H1 (cell line): ENCODE measurements around the gene TMEM97. TPM values are rescaled to one million over a fixed set of nuclear protein-coding genes. Genes with fewer than 3 reads are reported as not detected.

Source experiments
- CTCF ChIA-PET: fragments of 300-600 bp; sonication (Branson Sonifier 250); formaldehyde crosslinking; loops from one replicate; lab custom pipeline; 2021; ENCODE audit not compliant: partially characterized antibody; lab: Charles Lee
- POLR2A ChIA-PET: fragments of 300-600 bp; sonication (Branson Sonifier 250); formaldehyde crosslinking; loops from one replicate; lab custom pipeline; 2021; ENCODE audit warnings: inconsistent platforms; ENCODE audit not compliant: partially characterized antibody; lab: Charles Lee
- DNase-seq, 2 experiments: peaks; one replicate each; pipeline versions ENCODE4 v3.0.0 to v3.0.0-alpha.2; 2010 to 2022; ENCODE audit warnings: low spot score in 2 of 2, low read depth in 1 of 2, mixed read lengths in 1 of 2
- FAIRE-seq: peaks from 2 replicates; lab custom pipeline; 2011; peaks lifted over from hg19 to GRCh38; lab: Jason Lieb, UNC
- H2AFZ ChIP-seq: 2 replicates; pipeline ENCODE4 v1.8.1; 2012; ENCODE audit warnings: low read length, inconsistent platforms
- H2AK5ac ChIP-seq: 2 replicates; pipeline ENCODE4 v1.6.1; 2013; ENCODE audit warnings: low read depth, low read length
- H2BK120ac ChIP-seq: replicated peaks from 2 replicates; pipeline ENCODE3; 2013; ENCODE audit warnings: low read depth, low read length, inconsistent platforms
- H2BK12ac ChIP-seq: 2 replicates; pipeline ENCODE4 v1.6.1; 2013; ENCODE audit warnings: low read depth, low read length
- H2BK15ac ChIP-seq: 2 replicates; pipeline ENCODE4 v1.6.1; 2013; ENCODE audit warnings: low read length
- H2BK20ac ChIP-seq: 2 replicates; pipeline ENCODE4 v1.6.1; 2013; ENCODE audit warnings: low read length
- H2BK5ac ChIP-seq: 2 replicates; pipeline ENCODE4 v1.6.1; 2013; ENCODE audit warnings: low read depth, low read length
- H3K14ac ChIP-seq: 2 replicates; pipeline ENCODE4 v1.6.1; 2013; ENCODE audit warnings: inconsistent platforms; ENCODE audit not compliant: insufficient read length
- H3K18ac ChIP-seq: 2 replicates; pipeline ENCODE4 v1.6.1; 2013; ENCODE audit warnings: low read length; ENCODE audit errors: extremely low read depth
- H3K23ac ChIP-seq: 2 replicates; pipeline ENCODE4 v1.6.1; 2013; ENCODE audit warnings: inconsistent platforms; ENCODE audit not compliant: insufficient read length
- H3K23me2 ChIP-seq: 2 replicates; pipeline ENCODE4 v1.6.1; 2013; ENCODE audit warnings: low read depth, low read length
- H3K27ac ChIP-seq: 2 replicates; pipeline ENCODE4 v1.6.1; 2011; ENCODE audit warnings: low read depth, low read length, inconsistent platforms
- H3K27me3 ChIP-seq, 4 experiments: replicated peaks in 1 of 4; 1 replicate in 1 of 4; 2 replicates in 3 of 4; pipeline versions ENCODE4 v1.6.1 to v1.8.1; 2011 to 2013; ENCODE audit warnings: low read length in 3 of 4, mild to moderate bottlenecking in 3 of 4, inconsistent platforms in 2 of 4, mixed read lengths in 2 of 4, moderate library complexity in 1 of 4; ENCODE audit not compliant: control insufficient read depth in 3 of 4, insufficient read depth in 3 of 4; ENCODE audit errors: extremely low read depth in 1 of 4
- H3K36me3 ChIP-seq, 4 experiments: 2 replicates each; pipeline versions ENCODE4 v1.6.1 to v1.8.1; 2011 to 2013; ENCODE audit warnings: mild to moderate bottlenecking in 4 of 4, low read length in 3 of 4, moderate library complexity in 2 of 4, control low read depth in 1 of 4, inconsistent platforms in 1 of 4; ENCODE audit not compliant: insufficient read depth in 4 of 4, control insufficient read depth in 2 of 4
- H3K4ac ChIP-seq: replicated peaks from 2 replicates; pipeline ENCODE3; 2013; ENCODE audit warnings: low read length, low read depth, mixed read lengths, inconsistent platforms; ENCODE audit not compliant: insufficient read length
- H3K4me1 ChIP-seq, 4 experiments: replicated peaks in 1 of 4; 1 replicate in 1 of 4; 2 replicates in 3 of 4; pipeline versions ENCODE4 v1.6.1 to v1.8.1; 2011 to 2013; ENCODE audit warnings: low read length in 3 of 4, inconsistent platforms in 2 of 4, mixed read lengths in 1 of 4; ENCODE audit not compliant: insufficient read depth in 4 of 4, control insufficient read depth in 3 of 4
- H3K4me2 ChIP-seq, 2 experiments: 2 replicates each; pipeline versions ENCODE4 v1.6.1 to v1.8.1; 2011 to 2013; ENCODE audit warnings: low read depth in 2 of 2, low read length in 2 of 2, control low read depth in 1 of 2, inconsistent platforms in 1 of 2, mild to moderate bottlenecking in 1 of 2; ENCODE audit not compliant: insufficient read depth in 1 of 2
- H3K4me3 ChIP-seq, 4 experiments: fragments of 200-600, 300-600 bp in 1 of 4; sonication (generic), shearing (Covaris generic), sonication (Bioruptor Twin) in 1 of 4; 2 replicates each; pipeline versions ENCODE4 v1.5.1 to v1.8.1; 2011 to 2016; ENCODE audit warnings: low read length in 4 of 4, low read depth in 3 of 4, control low read depth in 2 of 4, inconsistent platforms in 2 of 4, mild to moderate bottlenecking in 2 of 4, mixed read lengths in 1 of 4, moderate library complexity in 1 of 4; ENCODE audit not compliant: insufficient read depth in 2 of 4; ENCODE audit errors: extremely low read depth in 1 of 4
- H3K56ac ChIP-seq: replicated peaks from 2 replicates; pipeline ENCODE3; 2013; ENCODE audit warnings: low read depth, mild to moderate bottlenecking, mixed read lengths, low read length, inconsistent platforms; ENCODE audit not compliant: insufficient read length
- H3K79me1 ChIP-seq: 2 replicates; pipeline ENCODE4 v1.6.1; 2013; ENCODE audit warnings: low read depth, low read length, control low read depth
- H3K79me2 ChIP-seq, 2 experiments: 2 replicates each; pipeline versions ENCODE4 v1.6.1 to v1.8.1; 2012 to 2013; ENCODE audit warnings: low read length in 2 of 2, mild to moderate bottlenecking in 2 of 2, inconsistent platforms in 1 of 2; ENCODE audit not compliant: insufficient read depth in 2 of 2, control insufficient read depth in 1 of 2
- H3K9ac ChIP-seq, 4 experiments: replicated peaks in 1 of 4; 1 replicate in 1 of 4; 2 replicates in 3 of 4; pipeline versions ENCODE4 v1.6.1 to v1.8.1; 2011 to 2013; ENCODE audit warnings: low read depth in 3 of 4, low read length in 3 of 4, control low read depth in 2 of 4, mild to moderate bottlenecking in 2 of 4, moderate library complexity in 2 of 4, inconsistent platforms in 1 of 4; ENCODE audit errors: extremely low read depth in 1 of 4
- H3K9me3 ChIP-seq, 2 experiments: 2 replicates each; pipeline versions ENCODE4 v1.6.1 to v1.8.1; 2012 to 2013; ENCODE audit warnings: mild to moderate bottlenecking in 2 of 2, moderate library complexity in 2 of 2, control low read depth in 1 of 2, inconsistent platforms in 1 of 2, low read depth in 1 of 2, low read length in 1 of 2, mixed read lengths in 1 of 2; ENCODE audit not compliant: insufficient read depth in 2 of 2
- H4K20me1 ChIP-seq, 2 experiments: replicated peaks in 1 of 2; 2 replicates each; pipeline versions ENCODE3 to v1.8.1; 2011 to 2013; ENCODE audit warnings: inconsistent platforms in 2 of 2, low read length in 2 of 2, mild to moderate bottlenecking in 1 of 2; ENCODE audit not compliant: insufficient read depth in 2 of 2, control insufficient read depth in 1 of 2
- H4K5ac ChIP-seq: 2 replicates; pipeline ENCODE4 v1.6.1; 2013; ENCODE audit warnings: low read length, low read depth, mixed read lengths, inconsistent platforms; ENCODE audit not compliant: insufficient read length
- H4K8ac ChIP-seq: 2 replicates; pipeline ENCODE4 v1.8.0; 2013; ENCODE audit warnings: mild to moderate bottlenecking, moderate library complexity, low read length, inconsistent platforms; ENCODE audit not compliant: insufficient read depth; ENCODE audit errors: extremely low read depth
- H4K91ac ChIP-seq: replicated peaks from 2 replicates; pipeline ENCODE3; 2013; ENCODE audit warnings: low read length, mixed read lengths, inconsistent platforms; ENCODE audit not compliant: insufficient read length
- EZH2 ChIP-seq: fragments of 200-600 bp; sonication (generic); IDR thresholded peaks from 2 replicates; pipeline ENCODE4 v1.7.1; 2012; ENCODE audit warnings: low read depth, mild to moderate bottlenecking, moderate library complexity, low read length, inconsistent platforms; ENCODE audit not compliant: severe bottlenecking
- MAFK ChIP-seq: IDR thresholded peaks from 2 replicates; pipeline ENCODE4 v1.6.1; 2012; ENCODE audit warnings: low read depth, mild to moderate bottlenecking, improper control_type of control experiment, low read length
- WGBS, 2 experiments: shearing (Covaris generic) in 1 of 2; methylation state at CpG; one replicate each; pipeline versions ENCODE4 v1.1.6 to v1.1.7; 2013 to 2015; ENCODE audit warnings: low lambda C conversion rate in 2 of 2, mixed read lengths in 2 of 2, inconsistent platforms in 1 of 2, low coverage in 1 of 2, missing lambda C conversion rate in 1 of 2; ENCODE audit not compliant: insufficient replicate concordance in 2 of 2, insufficient coverage in 1 of 2, insufficient read length in 1 of 2; ENCODE audit errors: extremely low coverage in 1 of 2, missing lambda C conversion rate in 1 of 2; 5-methylcytosine and 5-hydroxymethylcytosine counted together
- polyA plus RNA-seq, 7 experiments: library from polyadenylated mRNA; depleted of rRNA in 3 of 7; stranded (reverse) in 5 of 7; unstranded in 2 of 7; fragments of >200 nt in 5 of 7; fragments of 200-250 nt in 2 of 7; gene quantifications; 1 replicate in 5 of 7; 2 replicates in 1 of 7; 4 replicates in 1 of 7; pipeline versions ENCODE4 v1.2.1 to v1.2.3, GENCODE V29; 2011 to 2013; ENCODE audit warnings: missing spikeins in 2 of 7, mixed read lengths in 2 of 7
- total RNA-seq: library from RNA; stranded (reverse); fragmentation: NEBNext Ultra II Directional; extraction: Animal tissue kit (Norgen Biotek cat#: 25700); gene quantifications from 2 replicates; pipeline ENCODE4 v1.2.1, GENCODE V29; 2021

Gene TMEM97
- total and polyA plus RNA-seq, 2 of the 8 experiments (the other 6 are each of a cell fraction or from before 2014, with no cell fraction given): 126 to 130 TPM

DNA sequence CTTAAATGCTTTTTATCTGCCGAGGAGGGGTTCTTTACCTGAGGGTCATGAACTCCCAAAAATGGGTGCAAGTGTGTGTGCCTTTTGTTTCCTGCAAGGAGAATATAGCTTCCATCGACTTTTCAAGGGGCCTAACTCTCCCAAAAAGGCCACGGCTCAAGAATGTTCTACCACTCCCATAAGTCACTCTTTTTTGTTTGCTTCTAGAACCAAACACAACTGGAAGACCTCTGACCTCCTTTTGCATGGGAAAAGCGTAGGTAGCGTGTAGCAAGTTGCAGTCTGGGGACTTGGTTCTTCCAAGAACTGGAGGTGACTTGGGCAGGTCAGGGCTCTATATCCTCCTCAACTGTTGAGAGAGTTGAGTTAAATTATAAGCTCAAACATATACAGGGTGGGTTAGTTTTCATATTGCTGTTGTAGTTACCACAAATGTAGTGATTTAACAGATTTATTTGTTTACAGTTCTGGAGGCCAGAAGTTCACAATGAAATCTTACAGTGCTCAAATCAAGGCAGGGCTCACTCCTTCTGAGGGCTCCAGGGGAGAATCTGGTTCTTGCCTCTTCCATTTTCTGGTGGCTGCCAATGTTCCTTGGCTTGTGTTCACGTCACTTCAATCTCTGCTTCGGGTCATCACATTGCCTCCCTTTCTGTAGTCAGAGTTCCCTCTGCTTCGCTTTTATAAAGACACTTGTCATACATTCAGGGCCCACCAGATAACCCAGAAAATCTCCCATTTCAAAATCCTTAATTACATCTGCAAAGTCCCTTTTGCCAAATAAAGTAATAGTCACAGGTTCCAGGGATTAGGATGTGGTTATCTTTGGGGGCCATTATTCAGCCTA is 1.4 kb downstream of the TMEM97 start:
- Histone ChIP-seq H3K27ac (no peak overlapping the region), H3K79me2 (peaks cover 40 to 64% of the 10 kb centered on the region in 2 experiments), H3K36me3 (peaks cover 0 to 5% (median 1%) of the 10 kb centered on the region in 4 experiments; a peak in 4 of 8 replicates)
- no peak for TF ChIP-seq MAFK
- no peak for TF ChIP-seq EZH2
- TF ChIP-seq, all 59 proteins: peak for 0
- 64% methylated on average over 8 of the region's 8 CpGs; no CpG with 5 or more reads in 1 of the 2 experiments for WGBS, 2 experiments
- Histone ChIP-seq H4K20me1 (peaks cover 3 to 15% of the 10 kb centered on the region in 2 experiments), H3K56ac (no peak overlapping the region), H3K23ac (no peak overlapping the region), H3K4me2 (peak overlapping the region; percentile 81 to 99), H2BK20ac (no peak overlapping the region), H2AK5ac (no peak overlapping the region), H4K91ac (no peak overlapping the region), H3K4me1 (peaks cover 7 to 26% (median 13%) of the 10 kb centered on the region in 4 experiments), H2BK5ac (no peak overlapping the region), H4K5ac (no peak overlapping the region), H3K14ac (no peak overlapping the region), H3K18ac (no peak overlapping the region), H3K4me3 (peak overlapping the region; percentile 63 to 90 (median 70); a peak in 7 of 8 replicates), H3K27me3 (peaks cover 0 to 3% (median 0%) of the 10 kb centered on the region in 4 experiments; a peak in 1 of 7 replicates), H3K79me1 (no peaks in the 10 kb centered on the region), H3K4ac (no peak overlapping the region), H4K8ac (no peak overlapping the region), H2BK120ac (no peak overlapping the region), H2AFZ (no peak overlapping the region), H3K9ac (peak overlapping the region in 2 of 4 experiments; percentile 1 to 85; a peak in 4 of 7 replicates), H2BK15ac (no peak overlapping the region), H3K23me2 (peaks cover 11% of the 10 kb centered on the region), H3K9me3 (no peaks in the 10 kb centered on the region), H2BK12ac (no peak overlapping the region)
- POLR2A ChIA-PET: interaction anchor here (0.6 to 4.1 kb wide), 11 partner anchors 8 to 515 kb away, joined by 3 to 30 read pairs (median 5); partner anchors contain the start of genes IFT20 and TNFAIP1
- CTCF ChIA-PET: interaction anchor here (1.1 to 1.9 kb wide), 6 partner anchors 9 to 95 kb away, joined by 3 to 7 read pairs (median 4); partner anchors contain the start of genes IFT20 and TNFAIP1
- no peak for FAIRE-seq
- DNase-seq: no peak
